HEK293 (cell line): Measurements from ENCODE around the gene XBP1.
A peak's percentile ranks its signal among the peaks of the same experiment; 100 is the strongest.

Experiments used
- CTCF ChIA-PET: fragments of 350-600 bp; formaldehyde crosslinking; extraction: SDS; loops from one replicate; lab custom pipeline; 2021; ENCODE audit warnings: antibody characterized with exemption; lab: Yijun Ruan, JAX
- POLR2A ChIA-PET: fragments of 300-600 bp; formaldehyde crosslinking; extraction: SDS; loops from one replicate; lab custom pipeline; 2020; ENCODE audit warnings: antibody characterized with exemption, inconsistent platforms; lab: Yijun Ruan, JAX
- H3K27ac ChIP-seq: fragments of 200-500 bp; sonication (Bioruptor generic); 2 replicates; pipeline ENCODE4 v1.5.1; 2014; ENCODE audit warnings: low read depth, low read length, control low read depth, inconsistent platforms; ENCODE audit errors: extremely low read depth
- H3K36me3 ChIP-seq, 2 experiments: fragments of 200-500 bp in 1 of 2; sonication (Bioruptor generic) in 1 of 2; 1 replicate in 1 of 2; 2 replicates in 1 of 2; pipeline ENCODE4 v1.5.1; 2014 to 2017; ENCODE audit warnings: inconsistent platforms in 2 of 2, low read length in 2 of 2; ENCODE audit not compliant: control insufficient read depth in 2 of 2, insufficient read depth in 1 of 2
- H3K4me1 ChIP-seq: fragments of 200-500 bp; sonication (Bioruptor generic); 2 replicates; pipeline ENCODE4 v1.5.1; 2014; ENCODE audit warnings: mild to moderate bottlenecking, low read length, inconsistent platforms; ENCODE audit not compliant: control insufficient read depth, insufficient read depth
- H3K4me3 ChIP-seq: 2 replicates; pipeline ENCODE4 v1.5.1; 2011; ENCODE audit warnings: low read depth, mild to moderate bottlenecking, control low read depth, low read length, moderate library complexity
- H3K9me3 ChIP-seq: fragments of 200-500 bp; sonication (Bioruptor generic); 2 replicates; pipeline ENCODE4 v1.5.1; 2014; ENCODE audit warnings: low read depth, low read length, inconsistent platforms; ENCODE audit not compliant: control insufficient read depth, insufficient read depth
- KLF16 ChIP-seq: fragments of 450-650 bp; formaldehyde crosslinking; IDR thresholded peaks from 2 replicates; pipeline ENCODE4 v1.5.1; 2017; ENCODE audit warnings: missing biosample characterization, missing genetic modification characterization
- KLF17 ChIP-seq: fragments of 450-650 bp; formaldehyde crosslinking; IDR thresholded peaks from 2 replicates; pipeline ENCODE4 v1.5.1; 2016; ENCODE audit warnings: missing biosample characterization, missing genetic modification characterization
- KLF9 ChIP-seq: fragments of 450-650 bp; formaldehyde crosslinking; IDR thresholded peaks from 2 replicates; pipeline ENCODE4 v1.5.1; 2016; ENCODE audit warnings: missing biosample characterization, missing genetic modification characterization, low read depth
- OVOL3 ChIP-seq: fragments of 450-650 bp; formaldehyde crosslinking; IDR thresholded peaks from 2 replicates; pipeline ENCODE4 v1.5.1; 2016; ENCODE audit warnings: missing biosample characterization, missing genetic modification characterization
- SP7 ChIP-seq: fragments of 450-650 bp; formaldehyde crosslinking; IDR thresholded peaks from 2 replicates; pipeline ENCODE4 v1.5.1; 2016; ENCODE audit warnings: missing biosample characterization, missing genetic modification characterization
- ZBTB1 ChIP-seq: fragments of 450-650 bp; formaldehyde crosslinking; IDR thresholded peaks from 2 replicates; pipeline ENCODE4 v1.5.1; 2016; ENCODE audit warnings: missing biosample characterization, missing genetic modification characterization
- ZBTB10 ChIP-seq: fragments of 450-650 bp; formaldehyde crosslinking; IDR thresholded peaks from 2 replicates; pipeline ENCODE4 v1.5.1; 2016; ENCODE audit warnings: missing biosample characterization, missing genetic modification characterization
- ZFP69B ChIP-seq: fragments of 450-650 bp; formaldehyde crosslinking; IDR thresholded peaks from 2 replicates; pipeline ENCODE4 v1.5.1; 2016; ENCODE audit warnings: missing biosample characterization, missing genetic modification characterization
- ZNF132 ChIP-seq: fragments of 450-650 bp; formaldehyde crosslinking; IDR thresholded peaks from 2 replicates; pipeline ENCODE4 v1.5.1; 2017; ENCODE audit warnings: missing biosample characterization, missing genetic modification characterization, borderline replicate concordance
- ZNF146 ChIP-seq: fragments of 450-650 bp; formaldehyde crosslinking; IDR thresholded peaks from 2 replicates; pipeline ENCODE4 v1.5.1; 2016; ENCODE audit warnings: missing biosample characterization, missing genetic modification characterization
- ZNF2 ChIP-seq: fragments of 450-650 bp; formaldehyde crosslinking; IDR thresholded peaks from 2 replicates; pipeline ENCODE4 v1.5.1; 2016; ENCODE audit warnings: missing biosample characterization, missing genetic modification characterization
- ZNF211 ChIP-seq: fragments of 450-650 bp; formaldehyde crosslinking; IDR thresholded peaks from 2 replicates; pipeline ENCODE4 v1.5.1; 2016; ENCODE audit warnings: low read depth, missing biosample characterization, missing genetic modification characterization
- ZNF473 ChIP-seq: fragments of 450-650 bp; formaldehyde crosslinking; IDR thresholded peaks from 2 replicates; pipeline ENCODE4 v1.5.1; 2017; ENCODE audit warnings: missing biosample characterization, missing genetic modification characterization
- ZNF514 ChIP-seq: fragments of 450-650 bp; formaldehyde crosslinking; IDR thresholded peaks from 2 replicates; pipeline ENCODE4 v1.5.1; 2016; ENCODE audit warnings: missing biosample characterization, missing genetic modification characterization
- ZNF548 ChIP-seq: fragments of 450-650 bp; formaldehyde crosslinking; IDR thresholded peaks from 2 replicates; pipeline ENCODE4 v1.5.1; 2016; ENCODE audit warnings: missing biosample characterization, missing genetic modification characterization
- ZNF571 ChIP-seq: fragments of 450-650 bp; formaldehyde crosslinking; IDR thresholded peaks from 2 replicates; pipeline ENCODE4 v1.5.0; 2017; ENCODE audit warnings: missing biosample characterization, missing genetic modification characterization
- ZNF623 ChIP-seq: fragments of 450-650 bp; formaldehyde crosslinking; IDR thresholded peaks from 2 replicates; pipeline ENCODE4 v1.5.1; 2016; ENCODE audit warnings: missing biosample characterization, missing genetic modification characterization
- ZNF677 ChIP-seq: fragments of 450-650 bp; IDR thresholded peaks from 2 replicates; pipeline ENCODE4 v1.5.0; 2018; ENCODE audit warnings: missing biosample characterization, mild to moderate bottlenecking, missing genetic modification characterization, moderate library complexity
- ZNF692 ChIP-seq: fragments of 450-650 bp; formaldehyde crosslinking; IDR thresholded peaks from 2 replicates; pipeline ENCODE4 v1.5.1; 2016; ENCODE audit warnings: missing biosample characterization, missing genetic modification characterization
- ZNF843 ChIP-seq: fragments of 450-650 bp; formaldehyde crosslinking; IDR thresholded peaks from 2 replicates; pipeline ENCODE4 v1.5.1; 2016; ENCODE audit warnings: missing biosample characterization, missing genetic modification characterization
- ZXDB ChIP-seq: fragments of 450-650 bp; formaldehyde crosslinking; IDR thresholded peaks from 2 replicates; pipeline ENCODE4 v1.5.1; 2016; ENCODE audit warnings: missing biosample characterization, missing genetic modification characterization
- TF ChIP-seq, protein P1 (sequence below): fragments of 450-650 bp; formaldehyde crosslinking; IDR thresholded peaks from 2 replicates; pipeline ENCODE4; 2016; ENCODE audit warnings: missing biosample characterization, missing genetic modification characterization
- TF ChIP-seq, protein P2 (sequence below): fragments of 450-650 bp; formaldehyde crosslinking; IDR thresholded peaks from 2 replicates; pipeline ENCODE4 v1.5.1; 2016; ENCODE audit warnings: missing biosample characterization, missing genetic modification characterization

XBP1 gene

GRCh38 chr22:28793976-28794584, 6.3 kb downstream of the XBP1 start:
- ChIA-PET CTCF (interaction anchor here (1.2 kb wide), 1 partner anchor 193 kb away, joined by 4 read pairs; no protein-coding TSS in a partner anchor), POLR2A (interaction anchor here (1.3 to 2.0 kb wide), 2 partner anchors 9 to 13 kb away, joined by 3 to 7 read pairs; no protein-coding TSS in a partner anchor)
- no peak overlapping the region for H3K4me3 ChIP-seq
- H3K9me3 ChIP-seq, result no peaks in the 10 kb centered on the region
- H3K36me3 ChIP-seq, result peaks cover 58 to 69% of the 10 kb centered on the region in 2 experiments
- peak; percentile 74 for TF ChIP-seq ZFP69B
- TF ChIP-seq ZNF692 (tag by site-specific recombination), result peak; percentile 31; the same call in 1 of the 2 replicates
- TF ChIP-seq ZNF132 (tag by site-specific recombination), result no peak
- TF ChIP-seq SP7, result peak; percentile 95
- TF ChIP-seq ZNF548 (tag by site-specific recombination), result no peak
- no peak for TF ChIP-seq ZBTB1 (tag by site-specific recombination)
- H3K4me1 ChIP-seq, result no peaks in the 10 kb centered on the region
- no peak overlapping the region for H3K27ac ChIP-seq

DNA sequence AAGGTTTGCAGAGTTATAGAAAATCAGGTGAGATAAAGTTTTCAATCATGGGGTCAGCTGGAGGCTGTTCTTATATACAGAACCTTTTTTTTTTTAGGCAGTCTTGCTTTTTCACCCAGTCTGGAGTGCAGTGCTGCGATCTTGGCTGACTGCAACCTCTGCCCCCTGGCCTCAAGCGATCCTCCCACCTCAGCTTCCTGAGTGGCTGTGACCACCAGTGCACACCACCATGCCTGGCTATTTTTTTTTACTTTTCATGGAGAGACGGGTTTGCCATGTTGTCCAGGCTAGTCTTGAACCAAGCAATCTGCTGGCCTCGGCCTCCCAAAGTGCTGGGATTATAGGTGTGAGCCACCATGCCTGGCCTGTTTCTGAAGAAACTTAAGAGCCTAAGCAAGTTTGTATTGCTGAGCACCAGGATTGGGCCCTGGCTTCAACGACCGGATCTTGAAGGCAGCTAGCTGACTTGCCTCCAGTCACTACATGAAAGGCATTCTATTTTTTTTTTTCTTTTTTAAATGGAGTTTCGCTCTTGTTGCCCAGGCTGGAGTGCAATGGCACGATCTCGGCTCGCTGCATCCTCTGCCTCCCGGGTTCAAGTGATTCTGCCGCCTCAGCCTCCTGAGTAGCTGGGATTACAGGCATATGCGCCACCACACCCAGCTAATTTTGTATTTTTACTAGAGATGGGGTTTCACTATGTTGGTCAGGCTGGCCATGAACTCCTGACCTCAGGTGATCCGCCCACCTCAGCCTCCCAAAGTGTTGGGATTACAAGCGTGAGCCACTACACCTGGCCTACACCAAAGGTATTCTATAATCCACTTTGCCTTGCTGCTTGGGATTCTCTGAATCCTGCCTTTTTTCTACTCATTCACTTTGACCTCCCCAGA, 7.6 kb downstream of the XBP1 start:
- Histone ChIP-seq H3K4me1 (no peaks in the 10 kb centered on the region; the same call in 1 of the 2 replicates), H3K9me3 (no peaks in the 10 kb centered on the region), H3K36me3 (peaks cover 53 to 68% of the 10 kb centered on the region in 2 experiments), H3K4me3 (no peak overlapping the region), H3K27ac (no peak overlapping the region)
- ChIA-PET POLR2A (interaction anchor here (1.1 to 3.6 kb wide), 2 partner anchors 7 to 16 kb away, joined by 6 to 22 read pairs; partner anchors contain the start of gene XBP1), CTCF (interaction anchor here (0.6 to 0.9 kb wide), 5 partner anchors 15 to 980 kb away, joined by 3 to 5 read pairs (median 3); no protein-coding TSS in a partner anchor)
- TF ChIP-seq ZNF623 (tag by site-specific recombination) (no peak), ZNF571 (tag by site-specific recombination) (no peak), OVOL3 (tag by site-specific recombination) (no peak), ZNF2 (0 out of 2 replicates have a peak, but pooled peaks have one; percentile 29), ZNF211 (no peak), KLF16 (tag by site-specific recombination) (no peak), ZBTB10 (tag by site-specific recombination) (no peak), KLF17 (tag by site-specific recombination) (no peak), ZXDB (tag by site-specific recombination) (no peak), ZNF473 (tag by site-specific recombination) (no peak), ZNF146 (tag by site-specific recombination) (no peak), ZNF677 (peak; percentile 91), ZNF514 (tag by site-specific recombination) (no peak), KLF9 (tag by site-specific recombination) (peak; percentile 47; the same call in 1 of the 2 replicates), ZNF843 (tag by site-specific recombination) (no peak)
- TF ChIP-seq, protein P1, sequence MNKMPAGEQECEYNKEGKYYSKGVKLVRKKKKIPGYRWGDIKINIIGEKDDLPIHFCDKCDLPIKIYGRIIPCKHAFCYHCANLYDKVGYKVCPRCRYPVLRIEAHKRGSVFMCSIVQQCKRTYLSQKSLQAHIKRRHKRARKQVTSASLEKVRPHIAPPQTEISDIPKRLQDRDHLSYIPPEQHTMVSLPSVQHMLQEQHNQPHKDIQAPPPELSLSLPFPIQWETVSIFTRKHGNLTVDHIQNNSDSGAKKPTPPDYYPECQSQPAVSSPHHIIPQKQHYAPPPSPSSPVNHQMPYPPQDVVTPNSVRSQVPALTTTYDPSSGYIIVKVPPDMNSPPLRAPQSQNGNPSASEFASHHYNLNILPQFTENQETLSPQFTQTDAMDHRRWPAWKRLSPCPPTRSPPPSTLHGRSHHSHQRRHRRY (tag by site-specific recombination), result no peak
- TF ChIP-seq, protein P2, sequence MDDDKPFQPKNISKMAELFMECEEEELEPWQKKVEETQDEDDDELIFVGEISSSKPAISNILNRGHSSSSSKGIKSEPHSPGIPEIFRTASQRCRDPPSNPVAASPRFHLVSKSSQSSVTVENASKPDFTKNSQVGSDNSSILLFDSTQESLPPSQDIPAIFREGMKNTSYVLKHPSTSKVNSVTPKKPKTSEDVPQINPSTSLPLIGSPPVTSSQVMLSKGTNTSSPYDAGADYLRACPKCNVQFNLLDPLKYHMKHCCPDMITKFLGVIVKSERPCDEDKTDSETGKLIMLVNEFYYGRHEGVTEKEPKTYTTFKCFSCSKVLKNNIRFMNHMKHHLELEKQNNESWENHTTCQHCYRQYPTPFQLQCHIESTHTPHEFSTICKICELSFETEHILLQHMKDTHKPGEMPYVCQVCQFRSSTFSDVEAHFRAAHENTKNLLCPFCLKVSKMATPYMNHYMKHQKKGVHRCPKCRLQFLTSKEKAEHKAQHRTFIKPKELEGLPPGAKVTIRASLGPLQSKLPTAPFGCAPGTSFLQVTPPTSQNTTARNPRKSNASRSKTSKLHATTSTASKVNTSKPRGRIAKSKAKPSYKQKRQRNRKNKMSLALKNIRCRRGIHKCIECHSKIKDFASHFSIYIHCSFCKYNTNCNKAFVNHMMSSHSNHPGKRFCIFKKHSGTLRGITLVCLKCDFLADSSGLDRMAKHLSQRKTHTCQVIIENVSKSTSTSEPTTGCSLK (tag by site-specific recombination), result no peak
